ENCODE results near the gene STK32C.

The STK32C gene

DNA sequence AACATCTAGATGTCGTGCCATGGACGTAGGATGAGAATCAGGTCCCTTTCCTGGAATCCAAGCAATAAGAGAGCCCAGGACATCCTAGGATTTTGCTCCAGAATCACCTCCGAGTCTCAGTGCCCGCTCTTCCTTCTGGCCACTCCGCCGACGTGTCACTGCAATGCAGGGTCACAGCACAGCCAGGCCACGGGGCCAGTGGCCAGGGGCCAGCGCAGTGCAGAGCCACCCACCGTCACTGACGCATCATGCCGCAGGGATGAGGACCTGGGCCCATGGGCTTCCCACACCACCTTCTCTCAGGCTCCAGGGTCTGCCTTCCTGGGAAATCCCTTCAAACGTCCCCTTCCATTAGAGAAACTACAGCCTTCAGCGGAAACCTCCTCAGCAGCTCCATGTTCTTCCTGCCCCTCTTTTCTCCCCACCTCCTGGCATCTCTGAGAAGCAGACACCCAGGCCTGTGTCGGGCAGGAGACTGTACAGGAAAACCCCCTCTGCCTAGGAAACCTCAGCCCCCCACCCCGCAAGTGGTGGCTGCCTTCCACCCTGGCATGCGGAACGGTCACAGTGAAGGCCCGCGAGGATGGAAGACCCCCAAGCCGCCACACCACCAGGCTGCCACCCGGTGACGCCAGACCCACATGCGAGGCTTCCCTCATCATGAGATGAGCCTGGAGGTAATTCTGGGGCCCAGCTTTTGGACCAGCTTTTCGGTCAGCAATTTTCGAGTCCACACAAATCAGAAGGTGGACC, 32.1 kb downstream of the STK32C start:
- Histone ChIP-seq H3K36me3 (ENCODE audit: control insufficient read depth, insufficient read depth, low read length) (no peaks in the 10 kb centered on the region), H3K4me3 (replicated peaks; ENCODE audit: low read depth, low read length) (no peak overlapping the region), H3K27me3 (replicated peaks; ENCODE audit: control insufficient read depth, insufficient read depth, low read length) (no peaks in the 10 kb centered on the region; the same call in 1 of the 2 replicates)
- DNase-seq (ENCODE audit: extremely low read depth, insufficient read length) = no peak
- no peak for TF ChIP-seq CTCF (IDR thresholded peaks at IDR 0.05; ENCODE audit: insufficient read depth, low read length, poor library complexity, severe bottlenecking)

- H3K27me3 ChIP-seq (replicated peaks; ENCODE audit: control insufficient read depth, insufficient read depth, low read length) = no peaks in the 10 kb centered on the region; the same call in 1 of the 2 replicates
- no peak overlapping the region for H3K4me3 ChIP-seq (replicated peaks; ENCODE audit: low read depth, low read length)
- H3K36me3 ChIP-seq (ENCODE audit: control insufficient read depth, insufficient read depth, low read length) = no peaks in the 10 kb centered on the region
- no peak for TF ChIP-seq CTCF (IDR thresholded peaks at IDR 0.05; ENCODE audit: insufficient read depth, low read length, poor library complexity, severe bottlenecking)
- DNase-seq (ENCODE audit: extremely low read depth, insufficient read length) = no peak
These were observed 32.8 kb downstream of the STK32C start for GRCh38 chr10:132274986-132275385.

GRCh38 chr10:132274581-132274980, 33.2 kb downstream of the STK32C start:
- no peaks in the 10 kb centered on the region for H3K36me3 ChIP-seq (ENCODE audit: control insufficient read depth, insufficient read depth, low read length)
- no peak for DNase-seq (ENCODE audit: extremely low read depth, insufficient read length)
- no peaks in the 10 kb centered on the region; the same call in 1 of the 2 replicates for H3K27me3 ChIP-seq (replicated peaks; ENCODE audit: control insufficient read depth, insufficient read depth, low read length)

DNA sequence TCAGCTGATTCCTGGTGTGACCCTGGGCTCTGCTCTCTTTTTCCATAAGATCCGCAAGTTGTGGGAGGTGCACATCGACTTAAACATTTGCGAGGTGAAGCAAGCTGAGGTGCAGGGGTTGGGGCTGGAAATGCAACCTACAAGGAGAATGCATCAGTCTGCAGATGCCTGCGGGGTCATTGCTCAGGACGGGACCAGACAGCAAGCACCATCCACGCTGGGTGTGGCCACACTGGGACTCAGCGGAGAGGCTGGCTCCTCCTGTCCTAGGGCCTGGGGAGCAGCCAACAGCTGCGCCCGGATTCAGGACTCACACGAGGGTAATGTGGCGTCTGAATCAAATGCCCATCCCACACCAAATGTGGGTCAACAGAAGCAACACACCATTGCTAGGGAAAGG, 33.8 kb downstream of the STK32C start:
- DNase-seq (ENCODE audit: extremely low read depth, insufficient read length) = no peak
- no peak overlapping the region for H3K4me3 ChIP-seq (replicated peaks; ENCODE audit: low read depth, low read length)
- no peaks in the 10 kb centered on the region for H3K36me3 ChIP-seq (ENCODE audit: control insufficient read depth, insufficient read depth, low read length)
- TF ChIP-seq CTCF (IDR thresholded peaks at IDR 0.05; ENCODE audit: insufficient read depth, low read length, poor library complexity, severe bottlenecking) = no peak
- no peaks in the 10 kb centered on the region; the same call in 1 of the 2 replicates for H3K27me3 ChIP-seq (replicated peaks; ENCODE audit: control insufficient read depth, insufficient read depth, low read length)

More at GRCh38 chr10:132274581-132274980, 33.2 kb downstream of the STK32C start:
- no peak for TF ChIP-seq CTCF (IDR thresholded peaks at IDR 0.05; ENCODE audit: insufficient read depth, low read length, poor library complexity, severe bottlenecking)
- no peak overlapping the region for H3K4me3 ChIP-seq (replicated peaks; ENCODE audit: low read depth, low read length)

DNA sequence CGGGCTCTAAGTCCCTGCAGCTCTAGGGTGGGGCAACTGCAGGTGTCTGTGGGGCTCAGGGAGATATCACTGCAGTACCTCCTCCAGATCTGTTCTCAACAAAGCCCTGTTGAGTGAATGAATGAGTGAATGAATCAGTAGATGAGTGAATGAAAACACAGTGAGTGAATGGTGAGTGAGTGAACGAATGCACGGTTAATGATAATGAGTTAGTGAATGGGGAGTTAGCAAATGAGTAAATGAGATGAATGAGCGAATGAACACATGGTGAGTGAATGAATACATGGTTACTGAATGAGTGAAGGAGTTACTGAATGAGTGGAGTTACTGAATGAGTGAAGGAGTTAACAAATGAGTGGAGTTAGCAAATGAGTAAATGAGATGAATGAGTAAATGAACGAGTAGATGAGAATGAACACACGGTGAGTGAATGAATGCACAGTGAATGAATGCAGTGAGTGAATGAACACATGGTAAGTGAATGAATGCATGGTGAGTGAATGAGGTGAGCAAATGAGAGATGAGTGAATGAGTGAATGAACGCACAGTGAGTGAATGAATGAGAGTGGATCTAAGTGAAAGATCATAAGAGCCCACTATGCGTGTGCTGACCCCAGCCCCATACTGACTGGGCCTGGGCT, 34.3 kb downstream of the STK32C start:
- DNase-seq (ENCODE audit: extremely low read depth, insufficient read length) = no peak
- Histone ChIP-seq H3K36me3 (ENCODE audit: control insufficient read depth, insufficient read depth, low read length) (no peaks in the 10 kb centered on the region), H3K27me3 (replicated peaks; ENCODE audit: control insufficient read depth, insufficient read depth, low read length) (no peaks in the 10 kb centered on the region; the same call in 1 of the 2 replicates), H3K4me3 (replicated peaks; ENCODE audit: low read depth, low read length) (no peak overlapping the region)
- no peak for TF ChIP-seq CTCF (IDR thresholded peaks at IDR 0.05; ENCODE audit: insufficient read depth, low read length, poor library complexity, severe bottlenecking)
